HG03159 (cell line): ENCODE results near the gene CACNA1A.
"Not testable (repeated sequence)": the region's sequence is repeated elsewhere in the genome, so short reads cannot be mapped to it uniquely, and the experiment has no call there.

Experiments used
- ATAC-seq: cut with Tn5 transposase; IDR thresholded peaks from one replicate; pipeline ENCODE4 v1.9.1; 2021; ENCODE audit warnings: mild to moderate bottlenecking, moderate library complexity; ENCODE audit not compliant: unreplicated experiment

Gene CACNA1A

GRCh38 chr19:13506471-13506820 lies at the start of gene CACNA1A:
Gene CACNA1A, minus strand, starts transcription at chr19:13506479. Its CDS starts 255 bp downstream, at chr19:13506224.
- ATAC-seq: no peak

- no peak for ATAC-seq
Observed at GRCh38 chr19:13554506-13555240, 48.4 kb upstream of the CACNA1A start.

GRCh38 chr19:13553880-13554400 lies 47.7 kb upstream of the CACNA1A start:
- ATAC-seq: no peak

GRCh38 chr19:13548131-13548530 lies 41.9 kb upstream of the CACNA1A start:
- ATAC-seq: no peak

- ATAC-seq: no peak
Observed at GRCh38 chr19:13547102-13547501, 40.8 kb upstream of the CACNA1A start.

- ATAC-seq: no peak
Observed at GRCh38 chr19:13544423-13544822, 38.1 kb upstream of the CACNA1A start.

GRCh38 chr19:13541554-13541953 lies 35.3 kb upstream of the CACNA1A start:
- ATAC-seq: no peak

GRCh38 chr19:13539332-13539731 lies 33.1 kb upstream of the CACNA1A start:
- no peak for ATAC-seq

GRCh38 chr19:13538601-13539253 lies 32.4 kb upstream of the CACNA1A start:
- ATAC-seq: no peak

GRCh38 chr19:13537454-13537853 lies 31.2 kb upstream of the CACNA1A start:
- no peak for ATAC-seq

GRCh38 chr19:13530720-13531119 lies 24.4 kb upstream of the CACNA1A start:
- ATAC-seq: no peak

- ATAC-seq: not testable (repeated sequence)
Observed at GRCh38 chr19:13529721-13530120, 23.4 kb upstream of the CACNA1A start.

- no peak for ATAC-seq
Observed at GRCh38 chr19:13526552-13526951, 20.3 kb upstream of the CACNA1A start.

GRCh38 chr19:13521066-13521465 lies 14.8 kb upstream of the CACNA1A start:
- no peak for ATAC-seq

GRCh38 chr19:13511947-13512346 lies 5.7 kb upstream of the CACNA1A start:
- no peak for ATAC-seq

GRCh38 chr19:13507053-13507611 lies 853 bp upstream of the CACNA1A start:
- ATAC-seq: no peak

GRCh38 chr19:13505761-13506470 lies 363 bp downstream of the CACNA1A start:
- ATAC-seq: no peak

- no peak for ATAC-seq
Observed at GRCh38 chr19:13505164-13505695, 1.0 kb downstream of the CACNA1A start.

- no peak for ATAC-seq
Observed at GRCh38 chr19:13503570-13504235, 2.6 kb downstream of the CACNA1A start.

- ATAC-seq: no peak
Observed at GRCh38 chr19:13502231-13502630, 4.0 kb downstream of the CACNA1A start.

GRCh38 chr19:13499692-13500091 lies 6.6 kb downstream of the CACNA1A start:
- ATAC-seq: no peak
